ENCODE measurements around the gene ZSWIM8.

DNA sequence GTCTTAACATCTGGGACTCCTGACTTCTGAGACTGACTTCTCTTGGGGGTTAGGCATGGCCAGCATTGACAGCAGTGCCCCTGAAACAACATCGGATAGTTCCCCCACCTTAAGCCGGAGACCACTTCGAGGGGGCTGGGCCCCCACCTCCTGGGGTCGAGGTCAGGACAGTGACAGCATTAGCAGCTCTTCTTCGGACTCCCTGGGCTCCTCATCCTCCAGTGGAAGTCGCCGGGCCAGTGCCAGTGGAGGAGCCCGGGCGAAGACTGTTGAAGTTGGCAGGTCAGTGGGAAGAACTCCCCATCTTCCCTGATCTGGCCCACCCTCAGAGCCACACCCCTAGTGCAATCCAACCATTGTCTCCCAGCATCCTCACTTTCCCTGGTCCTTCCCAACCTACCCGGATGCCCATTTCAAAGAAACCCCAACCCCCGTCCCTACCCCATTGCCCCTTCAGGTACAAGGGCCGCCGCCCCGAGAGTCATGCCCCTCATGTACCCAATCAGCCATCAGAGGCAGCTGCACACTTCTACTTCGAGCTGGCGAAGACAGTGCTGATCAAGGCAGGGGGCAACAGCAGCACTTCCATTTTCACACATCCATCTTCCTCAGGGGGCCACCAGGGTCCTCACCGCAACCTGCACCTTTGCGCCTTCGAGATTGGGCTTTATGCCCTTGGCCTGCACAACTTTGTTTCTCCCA is 12.1 kb downstream of the ZSWIM8 start:
- TF ChIP-seq, protein P1, sequence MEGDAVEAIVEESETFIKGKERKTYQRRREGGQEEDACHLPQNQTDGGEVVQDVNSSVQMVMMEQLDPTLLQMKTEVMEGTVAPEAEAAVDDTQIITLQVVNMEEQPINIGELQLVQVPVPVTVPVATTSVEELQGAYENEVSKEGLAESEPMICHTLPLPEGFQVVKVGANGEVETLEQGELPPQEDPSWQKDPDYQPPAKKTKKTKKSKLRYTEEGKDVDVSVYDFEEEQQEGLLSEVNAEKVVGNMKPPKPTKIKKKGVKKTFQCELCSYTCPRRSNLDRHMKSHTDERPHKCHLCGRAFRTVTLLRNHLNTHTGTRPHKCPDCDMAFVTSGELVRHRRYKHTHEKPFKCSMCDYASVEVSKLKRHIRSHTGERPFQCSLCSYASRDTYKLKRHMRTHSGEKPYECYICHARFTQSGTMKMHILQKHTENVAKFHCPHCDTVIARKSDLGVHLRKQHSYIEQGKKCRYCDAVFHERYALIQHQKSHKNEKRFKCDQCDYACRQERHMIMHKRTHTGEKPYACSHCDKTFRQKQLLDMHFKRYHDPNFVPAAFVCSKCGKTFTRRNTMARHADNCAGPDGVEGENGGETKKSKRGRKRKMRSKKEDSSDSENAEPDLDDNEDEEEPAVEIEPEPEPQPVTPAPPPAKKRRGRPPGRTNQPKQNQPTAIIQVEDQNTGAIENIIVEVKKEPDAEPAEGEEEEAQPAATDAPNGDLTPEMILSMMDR (IDR thresholded peaks at IDR 0.05) = no peak
- TF ChIP-seq POLR2A (IDR thresholded peaks at IDR 0.05) (no peak), POLR2AphosphoS5 (IDR thresholded peaks at IDR 0.05) (no peak), EP300 (IDR thresholded peaks at IDR 0.05; ENCODE audit: low read depth) (no peak)
